ENCODE data around the gene MEGF11.
A peak's percentile ranks its signal among the peaks of the same experiment; 100 is the strongest.

Gene MEGF11

DNA sequence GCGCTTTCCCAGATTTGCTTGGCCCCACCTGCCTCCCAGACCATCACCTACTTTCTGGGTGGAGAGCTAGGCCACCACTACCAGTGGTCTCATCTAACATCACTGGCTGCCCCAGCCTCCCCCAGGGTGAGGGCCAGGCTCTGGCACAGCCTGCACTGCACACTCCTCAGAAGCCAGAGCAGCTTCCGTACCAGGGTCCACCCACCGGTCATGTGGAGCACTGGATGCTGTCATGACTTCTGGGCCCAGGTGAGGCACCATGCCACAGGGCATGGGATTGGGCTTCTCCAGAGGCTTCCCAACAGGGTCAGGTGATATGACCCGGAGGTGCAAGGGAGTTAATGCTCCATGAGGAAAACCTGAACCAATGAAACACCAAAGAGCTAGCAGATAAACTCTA is 14.0 kb downstream of the MEGF11 start:
- DNase-seq (ENCODE audit: low read depth) = no peak

DNA sequence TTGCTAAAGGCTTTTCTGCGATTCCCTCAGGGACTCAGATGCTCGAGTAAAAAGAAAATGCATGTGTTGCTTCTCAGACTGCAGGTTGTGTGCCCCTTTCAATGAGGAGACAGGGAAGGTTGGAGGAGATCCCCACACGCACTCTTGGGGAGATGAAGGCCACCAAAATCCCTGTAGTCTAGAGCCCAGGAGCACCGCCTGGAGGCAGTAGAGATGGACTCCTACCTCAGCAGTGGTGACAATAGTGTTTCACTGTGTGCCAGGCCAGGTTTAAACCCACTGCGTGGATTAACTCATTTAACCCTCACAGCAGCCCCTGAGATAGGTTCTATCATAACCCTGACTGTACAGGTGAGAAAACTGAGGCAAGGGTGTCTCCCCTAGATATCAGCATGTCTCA is 15.2 kb downstream of the MEGF11 start:
- no peak for DNase-seq (ENCODE audit: low read depth)

DNA sequence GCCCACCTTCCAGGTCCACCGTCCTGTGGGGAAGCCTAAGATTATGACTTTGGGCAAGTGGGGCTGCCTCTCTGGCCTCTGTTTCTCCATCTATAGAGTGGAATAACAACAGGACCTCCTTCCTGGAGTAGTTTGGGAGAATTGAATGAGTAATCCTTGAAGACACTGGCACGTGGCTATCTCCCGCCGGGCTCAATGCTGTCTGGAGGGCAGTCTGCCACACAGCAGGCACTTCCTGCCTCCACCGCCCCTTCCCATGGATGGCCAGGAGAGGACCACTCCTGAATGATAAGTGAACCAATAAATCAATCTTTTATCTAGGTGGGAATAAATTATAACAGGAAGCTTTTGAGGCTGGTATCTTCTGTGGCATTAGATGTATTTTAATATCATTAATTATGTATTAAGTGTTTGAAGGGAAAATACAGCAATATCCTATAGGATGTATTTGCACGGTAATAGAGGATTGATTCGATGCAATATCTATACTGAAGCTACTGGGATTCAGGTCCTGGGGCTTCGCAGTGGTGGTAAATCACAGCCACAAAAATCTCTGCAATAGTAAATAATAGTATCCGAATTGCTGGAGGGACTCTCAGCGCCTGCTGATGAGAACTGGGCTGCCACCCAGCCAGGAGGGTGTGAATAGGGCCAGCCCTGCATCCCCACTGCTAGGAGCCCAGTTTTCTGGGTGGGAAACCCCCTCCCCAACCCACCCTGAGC is 15.9 kb downstream of the MEGF11 start:
- no peak for DNase-seq (ENCODE audit: low read depth)

DNA sequence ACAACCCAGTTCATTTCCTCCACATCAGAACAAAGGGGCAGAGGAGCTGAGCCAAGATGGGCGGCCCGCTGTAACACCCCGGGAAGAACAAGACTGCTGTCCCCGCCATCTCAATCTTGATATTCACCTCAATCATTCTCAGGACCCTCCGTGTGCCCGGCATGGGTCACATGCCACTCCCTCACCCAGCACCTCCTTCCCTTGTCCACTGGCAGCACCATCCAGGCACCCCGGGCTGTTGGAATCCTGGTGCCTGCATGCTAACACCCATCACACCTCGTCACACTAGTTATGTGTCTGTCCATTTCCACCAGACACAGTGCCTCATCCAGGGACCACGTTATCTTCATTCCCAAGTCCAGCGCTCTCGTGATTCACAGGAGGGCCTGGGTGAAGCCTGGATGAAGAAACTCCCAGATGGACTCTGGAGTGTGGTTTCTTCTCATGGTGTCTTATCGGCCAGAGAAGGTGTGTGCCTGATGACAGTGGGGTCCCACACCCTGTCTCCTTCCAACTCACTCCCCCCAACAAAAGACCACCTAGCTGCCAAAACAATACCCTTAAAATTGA is 16.7 kb downstream of the MEGF11 start:
- no peak for DNase-seq (ENCODE audit: low read depth)

DNA sequence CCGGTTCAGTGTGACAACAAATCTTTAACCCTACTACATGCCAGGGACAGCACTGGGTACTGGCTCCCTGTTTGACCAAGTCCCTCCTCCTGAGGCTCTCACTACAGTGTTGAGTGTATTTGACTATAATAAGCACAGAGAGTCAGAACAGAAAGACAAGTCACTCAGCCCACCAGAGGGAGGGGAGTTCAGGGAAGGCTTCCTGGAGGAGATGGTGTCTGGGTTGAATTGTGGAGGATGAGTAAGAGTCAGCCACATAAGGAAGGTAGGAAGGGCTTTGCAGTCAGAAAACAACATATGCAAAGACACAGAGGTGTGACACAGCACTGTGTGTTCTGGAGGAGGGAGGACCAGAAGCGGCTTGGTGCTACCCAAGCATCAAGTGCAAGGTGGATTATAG is 17.7 kb downstream of the MEGF11 start:
- DNase-seq (ENCODE audit: low read depth) = no peak

DNA sequence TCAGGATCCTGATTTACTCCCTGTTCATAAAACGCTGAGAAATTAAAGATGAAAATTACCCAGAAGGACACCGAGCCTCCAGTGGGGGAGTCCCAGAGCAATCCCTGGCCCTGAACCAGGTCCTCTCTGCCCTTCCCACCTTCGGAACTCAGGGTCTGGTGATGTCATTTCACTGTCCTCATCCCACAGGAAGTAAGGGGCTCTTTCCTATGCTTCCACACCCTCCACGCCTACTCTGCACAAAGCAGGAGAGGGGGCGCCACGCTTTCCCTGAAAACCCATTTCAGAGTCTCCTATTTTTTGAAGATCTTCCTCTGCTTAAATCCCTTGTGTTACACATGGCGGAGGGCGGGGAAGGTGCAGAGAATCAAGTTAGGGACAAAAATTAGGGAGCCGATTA is 18.8 kb downstream of the MEGF11 start:
- DNase-seq (ENCODE audit: low read depth) = no peak

DNA sequence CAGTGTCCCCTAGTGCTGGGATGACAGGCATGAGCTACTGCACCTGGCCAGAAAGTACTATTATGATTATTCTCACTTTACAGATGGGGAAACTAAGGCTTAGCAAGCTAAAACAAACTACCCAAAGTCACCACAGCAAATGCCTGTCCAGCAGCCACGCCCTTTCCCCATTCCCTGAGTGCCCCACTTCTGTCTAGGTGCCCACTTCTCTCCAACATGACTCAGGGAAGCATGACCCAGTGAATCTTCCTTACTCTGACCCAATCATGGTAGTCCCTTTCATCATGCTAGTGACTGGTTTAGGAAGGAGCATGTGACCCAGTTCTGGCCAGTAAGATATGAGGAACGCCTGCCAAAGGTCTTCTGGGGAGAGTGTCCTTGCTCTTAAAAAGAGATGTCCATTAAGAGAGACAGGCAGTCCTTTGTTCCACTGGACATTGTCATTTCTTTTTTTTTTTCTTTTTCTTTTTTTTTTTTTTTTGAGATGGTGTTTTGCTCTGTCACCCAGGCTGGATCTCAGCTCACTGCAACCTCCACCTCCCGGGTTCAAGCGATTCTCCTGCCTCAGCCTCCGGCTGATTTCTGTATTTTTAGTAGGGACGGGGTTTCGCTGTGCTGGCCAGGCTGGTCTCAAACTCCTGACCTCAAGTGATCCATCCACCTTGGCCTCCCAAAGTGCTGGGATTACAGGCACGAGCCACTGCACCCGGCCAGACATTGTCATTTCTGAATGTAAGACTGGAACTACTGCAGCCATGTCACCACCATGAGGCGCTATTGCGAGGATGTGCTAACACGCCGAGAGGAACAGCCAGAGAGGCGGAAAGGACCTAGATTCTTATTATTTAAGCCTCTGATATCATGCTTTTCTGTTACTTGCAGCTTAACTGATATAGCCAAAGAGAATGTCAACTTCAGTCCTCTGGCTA is 19.8 kb downstream of the MEGF11 start:
- peak; percentile 3 for DNase-seq (ENCODE audit: low read depth)

DNA sequence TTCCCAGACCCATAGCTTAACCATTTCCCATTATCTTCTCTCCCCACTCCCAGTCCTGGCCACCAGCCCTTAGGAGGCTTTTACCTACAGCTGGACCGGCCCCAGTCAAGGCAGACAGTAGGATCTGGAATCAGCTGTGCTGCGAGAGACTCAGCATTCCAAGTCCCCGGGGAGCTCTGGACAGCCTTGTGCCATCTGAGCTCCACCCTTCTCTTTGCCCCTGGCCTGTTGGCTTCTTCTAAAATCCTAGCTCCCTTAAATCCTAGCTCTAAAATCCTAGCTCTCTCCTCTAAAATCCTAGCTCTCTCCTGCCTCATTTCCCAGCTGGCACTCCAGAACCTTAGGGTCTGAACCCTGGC is 21.3 kb downstream of the MEGF11 start:
- no peak for DNase-seq (ENCODE audit: low read depth)

DNA sequence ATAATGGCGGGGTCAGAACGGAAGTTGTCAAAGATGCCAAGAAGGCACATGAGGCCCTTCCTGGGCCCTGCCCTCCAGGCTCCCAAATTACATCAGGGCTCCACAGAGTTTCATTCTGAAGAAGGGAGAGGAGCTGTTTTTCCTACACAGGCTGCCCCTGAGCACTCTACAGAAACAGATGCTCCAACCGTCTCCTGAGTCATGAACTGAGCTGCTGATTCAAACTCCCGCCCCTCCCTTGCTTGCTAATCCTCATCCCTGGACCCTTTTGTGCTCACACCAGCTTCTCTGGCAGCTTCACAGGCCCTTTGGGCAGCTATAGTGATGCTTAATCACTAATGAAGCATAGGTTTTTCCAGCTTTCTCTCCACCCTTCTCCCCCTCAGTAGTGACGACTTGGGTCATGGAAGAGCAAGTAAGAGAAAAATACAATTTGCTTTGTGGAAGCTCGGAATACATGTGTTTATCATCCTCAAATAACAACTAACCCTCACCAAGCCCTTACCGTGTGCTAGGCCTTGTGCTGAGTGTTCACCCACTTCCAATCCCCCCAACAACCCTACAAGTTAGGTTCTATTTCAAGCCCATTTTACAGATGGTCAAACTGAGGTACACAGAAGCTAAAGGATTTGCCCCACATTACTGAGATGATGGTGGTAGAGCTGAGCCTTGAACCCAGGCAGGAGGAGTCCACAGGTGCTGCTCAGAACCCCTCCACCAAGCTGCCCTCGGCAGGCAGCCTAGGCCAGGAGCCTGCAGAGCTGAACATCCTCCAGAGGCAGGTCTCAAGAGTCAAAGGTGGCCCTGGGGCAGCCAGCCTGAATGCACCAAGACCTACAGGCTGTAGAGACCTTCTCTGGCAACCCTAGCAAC is 21.9 kb downstream of the MEGF11 start:
- DNase-seq (ENCODE audit: low read depth) = no peak

DNA sequence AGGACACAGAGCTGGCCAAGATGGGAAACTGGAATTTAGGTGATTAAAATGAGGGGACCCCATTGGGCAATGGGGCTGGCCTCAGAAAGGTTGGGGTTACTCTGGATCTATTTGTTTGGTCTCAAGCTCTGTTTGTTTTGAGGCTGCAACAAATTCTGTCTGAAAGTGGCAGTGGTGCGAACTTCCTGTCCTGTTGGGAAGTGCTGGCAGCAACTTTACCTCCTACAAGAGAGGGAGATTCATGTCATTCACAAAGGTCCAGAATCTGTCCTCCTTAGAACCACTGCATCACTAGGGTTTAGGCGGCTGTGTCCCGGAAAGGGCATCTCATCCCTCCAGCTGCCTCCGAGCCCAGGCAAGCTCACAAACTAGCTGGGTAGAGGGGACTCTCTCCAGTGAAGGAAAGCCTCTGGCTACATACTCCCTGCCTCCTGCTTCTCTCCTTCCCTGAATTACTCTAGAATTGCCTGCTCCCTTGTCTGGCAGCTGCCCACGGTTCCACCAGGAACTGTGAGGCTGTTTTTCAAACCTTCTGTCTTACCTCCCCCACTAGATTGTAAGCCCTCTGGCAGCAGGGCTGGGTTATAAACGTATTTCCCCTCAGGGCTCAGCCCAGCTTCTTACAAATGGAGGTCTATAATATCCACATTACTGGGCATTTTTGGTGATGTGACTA is 23.6 kb downstream of the MEGF11 start:
- no peak for DNase-seq (ENCODE audit: low read depth)

DNA sequence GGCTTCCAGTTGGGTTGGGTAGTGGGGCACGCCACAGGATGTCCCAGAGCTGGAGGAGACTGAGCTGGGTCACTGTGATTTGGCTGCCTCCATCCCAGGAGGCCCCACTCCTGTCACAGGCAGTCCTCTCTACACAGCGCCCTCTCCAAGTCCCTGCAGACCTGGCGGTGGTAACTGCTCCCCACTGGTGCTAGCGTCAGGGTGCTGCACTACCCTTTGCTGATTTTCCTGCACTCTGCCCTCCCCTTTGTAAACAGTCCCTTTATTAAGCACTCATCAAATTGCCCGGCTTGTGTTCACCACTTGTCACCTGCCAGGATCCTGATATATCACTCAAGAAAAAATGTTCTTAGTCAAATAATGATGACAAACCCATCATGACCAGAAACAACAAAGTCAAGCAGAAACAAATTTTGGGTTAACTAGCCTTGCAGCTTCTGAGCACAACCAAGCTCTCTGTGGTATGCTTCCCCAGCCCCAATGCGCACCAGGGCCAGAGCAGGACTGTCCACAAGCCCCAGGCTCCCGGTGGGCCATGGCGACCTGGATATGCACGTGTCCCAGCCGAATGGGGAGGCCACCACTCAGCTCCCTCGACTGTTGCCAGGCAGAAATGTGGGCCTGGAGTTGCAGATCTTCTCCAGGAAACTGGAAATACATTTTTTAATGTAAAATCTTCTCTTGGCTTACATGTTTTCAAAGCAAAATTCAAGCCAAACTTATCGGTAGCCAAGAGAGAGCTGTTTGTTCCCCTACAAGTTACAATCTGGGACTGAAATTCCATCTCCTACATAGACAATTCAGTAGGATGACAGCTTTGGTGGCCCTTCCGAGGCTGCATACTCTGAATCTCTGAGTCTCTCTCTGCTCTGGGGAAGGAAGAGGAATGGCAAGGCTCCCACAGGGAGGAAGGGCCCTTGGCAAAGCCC is 24.5 kb downstream of the MEGF11 start:
- DNase-seq (ENCODE audit: low read depth) = no peak

DNA sequence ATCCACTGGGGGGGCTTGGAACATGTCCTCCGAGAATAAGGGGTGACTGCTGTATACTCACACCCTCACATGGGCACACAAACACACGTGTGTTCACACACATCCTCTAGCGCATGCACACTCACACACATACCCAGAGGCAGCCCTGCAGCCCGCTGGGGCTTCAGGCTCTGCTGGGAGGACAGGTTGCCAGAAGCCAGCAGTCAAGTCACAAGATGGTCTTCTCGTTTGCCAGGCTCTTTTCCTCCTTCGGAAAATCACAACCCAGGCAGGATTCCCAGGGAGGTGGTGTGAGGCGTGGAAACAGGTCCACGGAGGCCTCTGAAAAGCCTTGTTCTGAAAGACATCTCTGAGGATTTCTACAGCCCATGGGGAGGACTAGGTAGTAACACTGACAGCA is 26.8 kb downstream of the MEGF11 start:
- no peak for DNase-seq (ENCODE audit: low read depth)

DNA sequence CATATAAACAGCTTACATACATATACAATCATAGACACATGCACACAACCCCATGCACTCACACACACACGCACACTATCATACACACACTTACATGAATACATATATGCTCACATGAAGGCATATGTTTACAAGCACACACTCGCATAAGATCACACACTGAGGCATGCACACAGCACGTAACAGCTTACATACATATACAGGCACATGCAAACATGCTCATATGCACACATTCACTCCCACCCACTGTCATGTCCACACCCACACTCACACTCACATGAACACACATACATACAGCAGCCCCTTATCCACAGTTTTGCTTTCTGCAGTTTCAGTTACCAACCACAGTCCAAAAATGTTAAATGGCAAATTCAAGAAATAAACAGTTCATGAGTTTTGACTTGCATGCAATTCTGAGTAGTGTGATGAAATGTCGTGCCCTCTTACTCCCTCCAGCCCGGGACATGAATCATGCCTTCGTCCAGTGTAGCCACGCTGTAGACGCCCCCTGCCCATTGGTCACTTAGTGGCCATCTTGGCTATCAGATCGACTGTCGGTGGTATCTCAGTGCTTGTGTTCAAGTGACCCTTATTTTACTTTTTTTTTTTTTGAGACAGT is 27.8 kb downstream of the MEGF11 start:
- DNase-seq (ENCODE audit: low read depth) = no peak

DNA sequence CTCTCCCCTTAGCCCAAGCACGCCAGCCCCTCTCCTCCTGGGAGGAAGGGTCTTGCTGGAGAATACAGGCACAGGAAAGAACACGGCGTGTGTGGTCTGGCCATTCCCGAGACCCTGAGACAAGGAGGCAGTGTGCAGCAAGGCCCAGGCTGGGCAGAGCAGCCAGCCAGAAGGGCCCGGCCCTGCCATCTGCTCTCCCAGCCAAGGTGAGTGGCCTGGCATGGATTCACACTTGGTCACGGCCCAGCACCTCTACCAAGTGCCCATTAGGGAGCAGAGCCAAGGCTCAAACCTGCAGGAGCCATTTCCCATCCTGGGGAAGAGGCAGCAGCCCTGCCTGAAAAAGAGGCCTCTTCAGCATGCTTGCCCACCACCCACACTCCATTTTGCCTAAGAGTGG is 28.6 kb downstream of the MEGF11 start:
- no peak for DNase-seq (ENCODE audit: low read depth)

DNA sequence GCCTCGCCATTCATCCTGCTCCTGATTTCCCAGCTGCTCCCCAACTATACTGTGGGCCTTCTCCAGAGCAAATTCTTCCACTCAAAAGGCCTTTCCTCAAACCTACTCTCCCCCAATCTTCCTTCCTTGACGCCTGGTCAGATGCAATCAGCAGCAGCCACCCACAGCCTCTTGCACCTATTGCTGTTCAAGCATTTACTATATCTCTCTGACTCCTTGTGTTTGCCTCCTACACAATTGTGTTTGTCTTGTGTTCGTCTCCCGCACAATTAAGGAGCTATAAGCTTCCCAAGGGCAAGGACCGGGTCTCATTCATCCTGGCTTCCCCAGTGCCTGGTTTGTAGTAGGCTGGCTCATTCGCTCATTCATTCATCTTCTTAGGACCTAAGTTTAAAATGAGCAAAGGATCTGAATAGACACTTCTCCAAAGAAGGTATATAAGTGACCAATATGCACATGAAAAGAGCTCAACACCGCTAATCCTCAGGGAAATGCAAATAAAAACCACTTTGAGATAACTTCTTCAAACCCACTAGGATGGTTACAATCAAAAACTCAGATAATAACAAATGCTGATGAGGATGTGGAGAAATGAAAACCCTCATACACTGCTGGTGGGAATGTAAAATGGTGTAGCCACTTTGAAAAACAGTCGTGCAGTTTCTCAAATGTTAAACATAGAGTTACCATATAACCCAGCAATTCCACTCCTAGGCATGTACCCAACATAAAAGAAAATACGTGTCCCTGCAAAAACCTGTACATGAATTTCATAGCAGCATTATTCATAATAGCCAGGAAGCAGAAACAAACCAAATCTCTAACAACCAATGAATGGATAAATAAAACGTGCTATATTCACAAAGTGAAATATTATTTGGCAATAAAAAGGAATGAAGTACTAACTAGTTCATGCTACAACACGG is 31.0 kb downstream of the MEGF11 start:
- no peak for DNase-seq (ENCODE audit: low read depth)

DNA sequence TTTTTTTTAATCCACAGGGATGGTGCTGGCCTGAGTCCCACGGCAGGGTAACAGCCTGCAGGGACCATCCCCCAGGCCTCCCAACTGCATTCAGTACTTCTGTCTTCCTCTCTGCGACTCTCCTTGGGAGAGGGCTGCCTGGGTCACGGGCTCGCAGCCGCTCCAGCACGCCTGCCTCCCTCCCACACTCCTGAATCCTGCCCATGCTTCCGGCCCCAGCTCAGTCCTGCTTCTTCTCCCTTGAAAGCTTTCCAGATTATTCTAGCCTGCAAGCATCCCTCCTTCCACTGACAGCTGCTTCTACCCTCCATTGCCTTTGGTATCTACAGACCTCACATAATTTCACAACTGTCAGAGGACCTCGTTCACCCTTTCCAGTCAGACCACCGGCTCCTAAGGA is 32.4 kb downstream of the MEGF11 start:
- DNase-seq (ENCODE audit: low read depth) = no peak

DNA sequence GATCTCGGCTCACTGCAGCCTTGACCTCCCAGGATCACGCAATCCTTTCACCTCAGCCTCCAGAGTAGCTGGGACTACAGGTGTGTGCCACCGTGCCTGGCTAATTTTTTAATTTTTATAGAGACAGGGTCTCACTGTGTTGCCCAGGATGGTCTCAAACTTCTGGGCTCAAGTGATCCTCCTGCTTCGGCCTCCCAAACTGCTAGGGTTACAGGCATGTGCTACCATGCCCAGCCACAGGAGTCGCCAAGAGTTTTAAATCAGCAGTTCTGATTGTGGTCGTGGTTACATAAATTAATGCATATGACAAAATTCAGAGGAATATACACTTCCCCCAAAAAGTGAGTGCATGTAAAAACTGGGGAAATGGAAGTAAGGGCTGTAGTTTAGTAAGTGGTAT is 32.9 kb downstream of the MEGF11 start:
- DNase-seq (ENCODE audit: low read depth) = no peak

DNA sequence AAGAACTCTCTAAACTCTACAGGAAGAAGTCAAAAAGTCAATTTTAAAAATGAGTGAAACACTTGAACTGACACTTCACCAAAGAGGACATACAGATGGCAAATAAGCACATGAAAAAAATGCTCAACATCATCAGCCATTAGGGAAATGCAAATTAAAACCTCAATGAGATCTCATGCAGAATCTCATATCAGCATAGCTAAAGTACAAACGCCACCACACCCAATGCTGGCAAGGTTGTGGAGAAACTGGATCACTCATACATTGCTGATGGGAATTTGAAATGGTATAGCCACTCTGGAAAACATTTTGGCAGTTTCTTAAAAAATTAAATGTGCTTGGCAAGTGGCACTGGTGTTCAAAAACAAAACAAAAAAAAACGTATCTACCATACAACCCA is 34.2 kb downstream of the MEGF11 start:
- no peak for DNase-seq (ENCODE audit: low read depth)

DNA sequence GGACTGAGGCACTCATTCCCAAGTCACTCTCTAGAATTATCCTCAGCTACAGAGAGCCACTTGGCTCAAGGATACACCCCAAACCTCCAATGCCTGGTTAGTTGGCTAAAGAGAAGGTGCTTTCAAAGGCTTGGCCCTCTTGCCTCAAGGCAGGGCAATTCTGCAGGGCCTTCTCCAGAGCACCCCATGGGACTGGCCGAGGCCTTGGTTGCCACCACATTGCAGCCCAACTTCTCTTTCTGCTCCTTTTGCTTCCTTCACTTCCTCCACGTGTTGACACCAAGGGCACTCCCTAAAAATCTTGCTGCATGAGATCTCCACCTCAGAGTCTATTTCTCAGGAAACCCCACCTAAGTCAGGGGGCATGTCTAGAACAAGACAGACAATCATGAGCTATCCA is 36.7 kb downstream of the MEGF11 start:
- no peak for DNase-seq (ENCODE audit: low read depth)

All from HS-5 (cell line).